Kidney (tissue), 14 donors: ENCODE data around the gene CYB561D1. TPM values are rescaled to one million over a fixed set of nuclear protein-coding genes. Genes with fewer than 3 reads are reported as not detected.

Experiments
- DNase-seq, 5 donors: peaks; one replicate each; pipeline ENCODE4 v3.0.0-alpha.2; 2013 to 2020
- FAIRE-seq: peaks from 2 replicates; lab custom pipeline; 2012; peaks lifted over from hg19 to GRCh38; lab: Jason Lieb, UNC
- H3K27ac ChIP-seq, 2 donors: one replicate each; pipeline ENCODE4 v1.7.0; 2013; ENCODE audit warnings: low read depth in 2 of 2, low read length in 2 of 2, inconsistent platforms in 1 of 2
- H3K27me3 ChIP-seq: one replicate; pipeline ENCODE4 v1.7.1; 2013; ENCODE audit warnings: low read length, inconsistent platforms; ENCODE audit not compliant: control insufficient read depth, insufficient read depth
- H3K36me3 ChIP-seq, 3 donors: one replicate each; pipeline versions ENCODE4 v1.7.0 to v1.7.1; 2013; ENCODE audit warnings: low read length in 3 of 3, control low read depth in 1 of 3, inconsistent platforms in 1 of 3; ENCODE audit not compliant: insufficient read depth in 3 of 3, control insufficient read depth in 2 of 3
- H3K4me1 ChIP-seq, 3 donors: one replicate each; pipeline versions ENCODE4 v1.7.0 to v1.7.1; 2013; ENCODE audit warnings: low read length in 3 of 3, inconsistent platforms in 1 of 3, low read depth in 1 of 3; ENCODE audit not compliant: control insufficient read depth in 2 of 3, insufficient read depth in 2 of 3
- H3K4me3 ChIP-seq, 3 donors: one replicate each; pipeline versions ENCODE4 v1.7.0 to v1.8.1; 2013; ENCODE audit warnings: low read length in 3 of 3, control low read depth in 1 of 3, inconsistent platforms in 1 of 3
- H3K9ac ChIP-seq, 3 donors: one replicate each; pipeline versions ENCODE4 v1.7.0 to v1.7.1; 2013; ENCODE audit warnings: low read length in 3 of 3, control low read depth in 1 of 3, inconsistent platforms in 1 of 3
- H3K9me3 ChIP-seq, 3 donors: one replicate each; pipeline versions ENCODE4 v1.7.0 to v1.7.1; 2013; ENCODE audit warnings: low read length in 3 of 3, control low read depth in 1 of 3, inconsistent platforms in 1 of 3; ENCODE audit not compliant: control insufficient read depth in 2 of 3, insufficient read depth in 1 of 3
- CTCF ChIP-seq: IDR thresholded peaks from 3 replicates; pipeline ENCODE4 v1.5.1; 2012; ENCODE audit warnings: mild to moderate bottlenecking, moderate library complexity, borderline replicate concordance; ENCODE audit not compliant: insufficient read depth; ENCODE audit errors: extremely low read depth
- intact Hi-C: fragments of 100-400 bp; cut with DNase I; formaldehyde crosslinking; loops from one replicate; pipeline ENCODE4 v1.11.1; 2022
- polyA plus RNA-seq: library from polyadenylated mRNA; stranded (reverse); fragments of 350-450 nt; fragmentation: Illumina TruSeq; extraction: RNeasy Lipid Tissue Mini Kit (QIAGEN cat#74804); gene quantifications from one replicate; pipeline ENCODE4 v1.2.3, GENCODE V29; 2014; ENCODE audit warnings: low read depth, low replicate concordance; ENCODE audit not compliant: insufficient read depth
- total RNA-seq: library from RNA; stranded (reverse); fragmentation: NEBNext Ultra II Directional; extraction: Animal tissue kit (Norgen Biotek cat#: 25700); gene quantifications from one replicate; pipeline ENCODE4 v1.2.1, GENCODE V29; 2021
- donor health status: control.
- donor health status: control.
- donor health status: control.
- donor health status: control.
- donor health status: control.
- donor health status: DM: yes; HTN: yes; CAD: no.
- donor health status: Normal renal cell carcinoma (clear cell type).

CYB561D1 gene
- total and polyA plus RNA-seq, 2 donors from 2014 or later, result 5.2 to 18.0 TPM

- Histone ChIP-seq H3K4me1 (no peaks in the 10 kb centered on the region), H3K27ac (no peak overlapping the region), H3K36me3 (no peaks in the 10 kb centered on the region), H3K9ac (no peak overlapping the region), H3K4me3 (no peak overlapping the region), H3K27me3 (no peaks in the 10 kb centered on the region), H3K9me3 (no peaks in the 10 kb centered on the region)
- FAIRE-seq, result no peak
- no peak for DNase-seq
- TF ChIP-seq CTCF, result no peak
- intact Hi-C loops, result loop anchor here (10.0 kb wide), 1 partner anchor 99 kb away; the partner anchor contains the start of gene PSMA5
Measured at GRCh38 chr1:109523706-109524105, 29.8 kb downstream of the CYB561D1 start.

GRCh38 chr1:109527098-109527811 lies 33.4 kb downstream of the CYB561D1 start:
- H3K27me3 ChIP-seq, result no peaks in the 10 kb centered on the region
- H3K4me1 ChIP-seq, result no peaks in the 10 kb centered on the region
- no peaks in the 10 kb centered on the region for H3K9me3 ChIP-seq
- no peak for TF ChIP-seq CTCF
- H3K4me3 ChIP-seq, result no peak overlapping the region
- intact Hi-C loops, result loop anchor here (10.0 kb wide), 1 partner anchor 102 kb away; the partner anchor contains the start of gene PSMA5
- no peak overlapping the region for H3K9ac ChIP-seq
- FAIRE-seq (no peak), DNase-seq (no peak)
- H3K36me3 ChIP-seq, result no peaks in the 10 kb centered on the region
- H3K27ac ChIP-seq, result no peak overlapping the region

GRCh38 chr1:109527846-109528695 lies 34.2 kb downstream of the CYB561D1 start:
- Histone ChIP-seq H3K9ac (no peak overlapping the region), H3K4me1 (peaks cover 0 to 4% (median 0%) of the 10 kb centered on the region in 3 donors), H3K27me3 (no peaks in the 10 kb centered on the region), H3K4me3 (no peak overlapping the region), H3K36me3 (no peaks in the 10 kb centered on the region), H3K9me3 (no peaks in the 10 kb centered on the region), H3K27ac (no peak overlapping the region)
- DNase-seq (no peak), FAIRE-seq (no peak)
- intact Hi-C loops, result loop anchor here (10.0 kb wide), 1 partner anchor 103 kb away; the partner anchor contains the start of gene PSMA5
- TF ChIP-seq CTCF, result no peak
